Measurements from ENCODE around the gene RAB41.
"Not testable (repeated sequence)": the region's sequence is repeated elsewhere in the genome, so short reads cannot be mapped to it uniquely, and the experiment has no call there.

Gene RAB41

DNA sequence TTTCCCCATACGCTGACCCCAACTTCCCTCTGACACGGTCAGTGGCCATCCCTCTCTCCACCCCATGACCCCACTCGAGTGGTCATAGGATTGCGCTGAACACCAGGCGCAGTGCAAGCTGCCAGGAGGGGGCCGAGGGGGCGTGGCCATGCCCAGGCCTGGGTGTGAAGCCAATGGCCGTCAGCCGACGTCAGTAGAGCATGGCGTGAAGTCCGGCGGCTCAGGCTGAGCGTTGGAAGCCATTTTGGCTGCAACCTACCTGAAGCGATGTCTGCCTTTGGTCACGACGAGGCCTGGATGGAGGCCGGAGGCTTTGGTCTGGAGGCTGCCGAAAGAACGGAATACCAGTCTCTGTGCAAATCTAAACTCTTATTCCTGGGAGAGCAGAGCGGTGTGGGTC is at the start of gene RAB41:
Gene RAB41 (plus strand): TSS at position 222 of the 400 bp plus-strand sequence. CDS start 46 bp downstream, at position 268.
- DNase-seq = no peak

- no peak for DNase-seq
Measured at GRCh38 chrX:70234355-70234754, 47.6 kb upstream of the RAB41 start, which contains the start of gene AWAT1. TSS of gene AWAT1 (plus strand) at chrX:70234655. CDS start at chrX:70234696, 41 bp downstream.

- DNase-seq = no peak
Measured at GRCh38 chrX:70240751-70241150, 41.2 kb upstream of the RAB41 start.

DNA sequence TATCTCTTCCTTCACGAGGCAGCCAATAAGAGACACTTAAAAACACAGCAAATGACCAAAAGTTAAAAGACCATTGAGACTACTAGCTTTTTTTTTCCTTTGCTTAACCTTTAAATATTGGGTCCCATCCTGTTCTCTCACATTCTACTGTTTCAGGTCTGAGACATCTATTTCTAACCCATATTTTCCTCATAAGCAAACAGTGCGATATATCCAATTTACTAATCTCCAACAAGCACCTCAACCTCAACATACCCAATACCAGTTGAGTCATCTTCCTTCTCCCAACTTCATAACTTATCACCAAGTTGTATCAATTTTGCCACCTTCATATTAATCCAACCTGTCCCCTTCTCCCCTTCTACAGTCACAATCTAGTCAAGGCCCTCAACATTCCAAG is 40.5 kb upstream of the RAB41 start:
- DNase-seq = no peak

- not testable (repeated sequence) for DNase-seq
Measured at GRCh38 chrX:70243601-70244000, 38.4 kb upstream of the RAB41 start.

DNA sequence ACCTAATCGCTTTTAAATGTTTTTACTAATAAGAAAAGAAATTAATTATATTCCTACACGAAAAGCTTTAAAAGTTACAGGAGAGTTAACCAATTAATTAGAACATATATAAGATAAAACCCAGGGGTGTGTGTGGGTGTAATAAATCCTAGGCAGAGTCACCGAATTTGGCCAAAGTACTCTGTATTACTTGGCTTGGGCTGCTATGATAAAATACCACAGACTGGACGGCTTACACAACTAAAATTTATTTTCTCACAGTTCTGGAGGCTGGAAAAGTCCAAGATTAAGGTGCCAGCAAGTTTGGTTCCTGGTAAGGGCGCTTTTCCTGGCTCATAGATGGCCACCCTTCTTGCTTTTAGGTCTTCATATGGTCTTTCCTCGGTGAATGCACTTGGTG is 37.1 kb upstream of the RAB41 start:
- DNase-seq = no peak

- no peak for DNase-seq
Measured at GRCh38 chrX:70247252-70247651, 34.7 kb upstream of the RAB41 start.

- no peak for DNase-seq
Measured at GRCh38 chrX:70252491-70252890, 29.5 kb upstream of the RAB41 start.

- no peak for DNase-seq
Measured at GRCh38 chrX:70253377-70254062, 28.5 kb upstream of the RAB41 start.

DNA sequence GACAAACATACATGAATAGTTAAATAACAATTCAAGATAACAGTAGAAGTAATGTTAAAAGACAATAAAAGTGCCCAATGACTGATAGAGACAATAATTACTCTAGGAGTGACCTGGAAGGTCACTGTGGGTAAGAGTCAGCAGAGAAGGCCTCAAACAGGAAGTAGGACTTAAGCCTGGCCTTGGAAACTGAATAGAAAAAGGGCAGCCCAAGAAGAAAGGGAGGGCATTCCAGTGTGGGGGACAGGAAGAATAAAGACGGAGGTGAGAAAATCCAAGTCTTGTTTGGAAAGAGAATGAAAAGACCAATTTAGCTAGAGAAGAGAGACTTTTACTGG is 27.9 kb upstream of the RAB41 start:
- DNase-seq = no peak

- DNase-seq = no peak
Measured at GRCh38 chrX:70254909-70255308, 27.1 kb upstream of the RAB41 start.

DNA sequence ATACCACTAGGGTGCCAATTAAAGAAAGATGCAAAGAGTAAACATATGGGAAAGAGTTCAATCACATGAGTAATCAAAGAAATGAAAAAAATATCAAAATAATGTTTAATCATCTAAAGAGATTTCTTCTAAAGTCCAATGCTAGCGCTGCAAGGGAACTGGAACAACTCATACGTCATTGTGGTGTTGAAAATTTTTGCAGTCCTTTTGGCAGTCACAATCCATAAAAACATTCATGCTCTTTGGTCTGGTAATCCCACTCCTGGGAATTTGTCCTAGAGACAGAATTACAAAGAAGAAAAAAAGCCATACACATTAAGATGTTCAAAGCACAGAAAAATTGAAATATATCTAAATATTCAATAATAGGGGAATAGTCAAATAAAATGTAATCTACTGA is 26.5 kb upstream of the RAB41 start:
- DNase-seq = no peak

- DNase-seq = no peak
Measured at GRCh38 chrX:70257423-70258288, 24.3 kb upstream of the RAB41 start.

DNA sequence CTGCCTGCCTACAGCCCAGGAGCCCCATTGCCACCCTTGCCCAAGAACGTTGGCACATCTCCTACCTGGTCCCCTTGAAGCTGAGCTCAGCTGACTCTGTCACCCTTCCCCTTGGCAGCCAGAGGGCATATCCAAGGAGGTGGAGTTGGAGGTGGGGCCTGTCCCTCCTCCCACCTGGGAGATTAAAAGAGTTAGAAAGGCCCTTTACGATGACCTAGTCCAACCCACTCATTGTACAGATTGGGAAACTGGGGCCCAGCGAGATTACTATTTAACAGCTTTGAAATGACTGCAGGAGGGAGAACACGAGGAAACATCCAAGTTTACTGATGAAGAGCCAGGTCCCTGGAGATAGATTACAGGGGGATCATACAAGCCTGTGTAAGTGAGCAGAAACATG is 21.9 kb upstream of the RAB41 start, which contains the start of gene P2RY4:
Gene P2RY4 (minus strand): TSS at position 101 of the 400 bp plus-strand sequence. CDS start 580 bp downstream, outside the sequence.
- DNase-seq = no peak

DNA sequence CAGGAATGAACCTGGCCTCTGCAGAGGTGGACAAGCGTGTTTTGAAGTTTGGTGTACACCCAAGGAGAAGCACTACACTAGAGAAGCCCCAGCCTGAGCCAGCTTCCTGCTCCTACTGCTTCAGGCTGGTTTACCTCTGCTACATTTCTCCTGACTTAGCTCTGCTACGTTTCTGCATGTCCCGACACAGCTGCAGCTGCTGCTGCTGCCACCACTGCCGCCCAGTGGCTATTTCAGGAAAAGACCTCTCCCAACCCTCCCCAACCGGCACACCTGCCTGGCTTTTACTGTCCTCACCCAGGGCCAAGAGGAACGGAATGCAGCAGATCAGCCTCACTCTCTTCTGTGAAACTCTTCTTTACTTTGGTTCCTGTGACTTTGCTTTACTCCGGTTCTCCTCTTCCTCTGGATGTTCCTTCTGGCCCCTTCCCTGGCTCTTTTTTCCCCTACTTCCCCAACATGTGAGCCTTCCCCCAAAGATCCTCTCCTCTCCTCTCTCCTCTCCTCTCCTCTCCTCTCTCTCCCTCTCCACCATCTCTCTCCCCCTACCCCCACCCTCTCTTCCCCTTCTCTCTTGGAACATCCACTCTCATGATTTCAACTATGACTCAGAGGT is 18.9 kb upstream of the RAB41 start:
- DNase-seq = no peak

- DNase-seq = no peak
Measured at GRCh38 chrX:70264784-70265183, 17.2 kb upstream of the RAB41 start.

DNA sequence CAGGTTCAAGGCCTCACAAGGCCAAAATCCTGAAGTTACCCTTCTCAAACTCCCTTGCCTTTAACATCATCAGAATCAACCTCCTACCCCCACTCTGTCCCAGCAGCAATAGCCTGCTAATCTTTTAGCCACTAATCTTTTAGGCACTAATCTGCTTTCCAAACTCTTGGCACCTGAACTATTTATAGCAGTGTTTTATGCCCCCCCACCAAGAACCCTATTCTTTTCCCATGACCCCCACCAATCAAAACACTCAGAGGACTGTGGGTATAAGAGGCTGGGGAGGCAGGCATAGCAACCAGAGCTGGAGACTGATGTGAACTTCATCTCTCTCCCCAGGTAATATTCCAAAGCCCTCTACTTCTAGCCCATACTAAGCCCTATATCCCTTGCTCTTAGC is 13.9 kb upstream of the RAB41 start, which contains the start of gene ARR3:
Gene ARR3 (plus strand): TSS at position 301 of the 400 bp plus-strand sequence. CDS start 1,052 bp downstream, outside the sequence.
- DNase-seq = no peak

GRCh38 chrX:70274029-70274428 is 7.9 kb upstream of the RAB41 start:
- DNase-seq = not testable (repeated sequence)

- no peak for DNase-seq
Measured at GRCh38 chrX:70279081-70279480, 2.9 kb upstream of the RAB41 start.

DNA sequence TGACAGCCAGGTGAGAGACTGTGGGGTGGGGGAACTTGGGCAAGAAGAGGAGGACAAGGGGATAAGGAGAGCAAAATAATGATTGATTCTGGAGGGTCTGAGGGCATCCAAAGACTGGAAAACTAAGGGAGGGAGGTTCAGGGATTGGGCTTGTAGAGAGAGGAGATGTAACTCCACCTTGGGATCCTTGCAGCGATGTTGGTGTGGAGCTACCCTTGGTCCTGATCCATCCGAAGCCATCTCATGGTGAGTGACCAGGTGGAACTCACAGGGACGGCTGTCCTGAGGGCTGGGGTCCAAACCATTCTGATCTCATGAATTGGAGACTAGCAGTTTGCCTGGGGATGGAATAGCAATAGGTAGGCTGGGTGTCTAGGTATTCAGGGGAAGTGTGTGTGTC is 1.4 kb upstream of the RAB41 start:
- DNase-seq = no peak

- no peak for DNase-seq
Measured at GRCh38 chrX:70289168-70289792, 7.3 kb downstream of the RAB41 start.

GRCh38 chrX:70289793-70290770 is 8.1 kb downstream of the RAB41 start, which contains the start of the genes KIF4A and PDZD11:
TSS of gene KIF4A (plus strand) at chrX:70290104. CDS start at chrX:70290459, 355 bp downstream.
TSS of gene PDZD11 (minus strand) at chrX:70289927. CDS start at chrX:70289341, 586 bp downstream.
- peak; percentile 79 for DNase-seq

All from MV-4-11 (cell line).